RWPE2 (cell line): ENCODE results near the gene MAN1A1.

Experiments
- ATAC-seq: fragments of 200-7000 bp; cut with Tn5 transposase; 3 replicates; pipeline ENCODE4 v1.9.1; 2021; ENCODE audit warnings: low read depth
- DNase-seq: peaks from one replicate; pipeline ENCODE4 v3.0.0-alpha.2; 2020; ENCODE audit warnings: low spot score
- H3K27ac ChIP-seq: fragments of 450-650 bp; 2 replicates; pipeline ENCODE4 v1.5.1; 2017; ENCODE audit warnings: mild to moderate bottlenecking; ENCODE audit not compliant: poor library complexity, severe bottlenecking
- H3K27me3 ChIP-seq: fragments of 250-450 bp; sonication (Bioruptor Pico); 2 replicates; pipeline ENCODE4 v1.5.1; 2021; ENCODE audit warnings: mild to moderate bottlenecking, moderate library complexity; ENCODE audit not compliant: insufficient read depth, poor library complexity, severe bottlenecking
- H3K36me3 ChIP-seq: fragments of 250-450 bp; sonication (Bioruptor Pico); 2 replicates; pipeline ENCODE4 v1.5.1; 2020; ENCODE audit warnings: low read depth, mild to moderate bottlenecking, moderate library complexity
- H3K4me1 ChIP-seq: fragments of 250-450 bp; sonication (Bioruptor Pico); 2 replicates; pipeline ENCODE4 v1.5.1; 2021; ENCODE audit warnings: mild to moderate bottlenecking, moderate library complexity; ENCODE audit not compliant: insufficient read depth, poor library complexity, severe bottlenecking
- H3K4me3 ChIP-seq: fragments of 250-450 bp; sonication (Bioruptor Pico); 2 replicates; pipeline ENCODE4 v1.5.1; 2021; ENCODE audit warnings: mild to moderate bottlenecking, moderate library complexity; ENCODE audit not compliant: severe bottlenecking
- H3K9me3 ChIP-seq: fragments of 250-450 bp; sonication (Bioruptor Pico); 2 replicates; pipeline ENCODE4 v1.5.1; 2021; ENCODE audit warnings: mild to moderate bottlenecking, moderate library complexity; ENCODE audit not compliant: severe bottlenecking
- CTCF ChIP-seq: fragments of 450-650 bp; IDR thresholded peaks from one replicate; pipeline ENCODE4 v1.5.1; 2017; ENCODE audit warnings: mild to moderate bottlenecking, moderate library complexity; ENCODE audit not compliant: poor library complexity, severe bottlenecking

The MAN1A1 gene

GRCh38 chr6:119360262-119360915 is 10.8 kb upstream of the MAN1A1 start:
- TF ChIP-seq CTCF, result no peak
- ATAC-seq, result no peak
- Histone ChIP-seq H3K27me3 (peaks cover 4% of the 10 kb centered on the region), H3K4me3 (no peak overlapping the region), H3K36me3 (no peaks in the 10 kb centered on the region), H3K4me1 (no peaks in the 10 kb centered on the region), H3K9me3 (no peaks in the 10 kb centered on the region), H3K27ac (no peak overlapping the region)
- DNase-seq, result no peak

- Histone ChIP-seq H3K27me3 (peaks cover 31% of the 10 kb centered on the region), H3K36me3 (no peaks in the 10 kb centered on the region), H3K27ac (no peak overlapping the region), H3K4me1 (no peaks in the 10 kb centered on the region), H3K4me3 (no peak overlapping the region), H3K9me3 (no peaks in the 10 kb centered on the region)
- no peak for TF ChIP-seq CTCF
- DNase-seq, result no peak
- no peak for ATAC-seq
These were observed 6.3 kb upstream of the MAN1A1 start for GRCh38 chr6:119355890-119356289.

- peaks cover 37% of the 10 kb centered on the region for H3K27me3 ChIP-seq
These were observed 5.6 kb upstream of the MAN1A1 start for GRCh38 chr6:119355157-119355556.

GRCh38 chr6:119353696-119354095 is 4.1 kb upstream of the MAN1A1 start:
- H3K4me1 ChIP-seq, result no peaks in the 10 kb centered on the region
- peaks cover 32% of the 10 kb centered on the region for H3K27me3 ChIP-seq
- DNase-seq (no peak), ATAC-seq (no peak)
- no peak for TF ChIP-seq CTCF
- no peak overlapping the region for H3K27ac ChIP-seq
- no peaks in the 10 kb centered on the region for H3K36me3 ChIP-seq
- H3K9me3 ChIP-seq, result no peaks in the 10 kb centered on the region
- H3K4me3 ChIP-seq, result no peak overlapping the region

More at GRCh38 chr6:119355157-119355556, 5.6 kb upstream of the MAN1A1 start:
- DNase-seq (no peak), ATAC-seq (no peak)
- Histone ChIP-seq H3K36me3 (no peaks in the 10 kb centered on the region), H3K27ac (no peak overlapping the region), H3K4me1 (no peaks in the 10 kb centered on the region), H3K4me3 (no peak overlapping the region), H3K9me3 (no peaks in the 10 kb centered on the region)
- no peak for TF ChIP-seq CTCF

- no peak overlapping the region for H3K27ac ChIP-seq
- H3K9me3 ChIP-seq, result no peaks in the 10 kb centered on the region
- ATAC-seq (no peak), DNase-seq (no peak)
- H3K4me3 ChIP-seq, result no peak overlapping the region
- peaks cover 47% of the 10 kb centered on the region for H3K27me3 ChIP-seq
- no peaks in the 10 kb centered on the region for H3K4me1 ChIP-seq
- no peaks in the 10 kb centered on the region for H3K36me3 ChIP-seq
- no peak for TF ChIP-seq CTCF
These were observed 2.4 kb upstream of the MAN1A1 start for GRCh38 chr6:119352001-119352400.
